Astrocyte (in vitro differentiated cells and primary cell): ENCODE measurements around the gene NSD1.

Experiments
- CTCF ChIP-seq: IDR thresholded peaks from 2 replicates; pipeline ENCODE4 v1.5.1; 2011; ENCODE audit warnings: low read depth, mild to moderate bottlenecking, inconsistent platforms, low read length, moderate library complexity; ENCODE audit not compliant: insufficient read depth
- EZH2 ChIP-seq: IDR thresholded peaks from 2 replicates; pipeline ENCODE4 v1.6.1; 2012; ENCODE audit warnings: mild to moderate bottlenecking, low read length, inconsistent platforms; ENCODE audit not compliant: insufficient read depth

GRCh38 chr5:177183142-177183541 lies 49.6 kb downstream of the NSD1 start:
- no peak for TF ChIP-seq CTCF
- TF ChIP-seq EZH2, result no peak
